ENCODE measurements around the gene IDI2. TPM values are rescaled to one million over a fixed set of nuclear protein-coding genes. Genes with fewer than 3 reads are reported as not detected.
"Not testable (repeated sequence)": the region's sequence is repeated elsewhere in the genome, so short reads cannot be mapped to it uniquely, and the experiment has no call there.

The IDI2 gene
- not detected for polyA plus RNA-seq (2013, experiment 1 of 2; ENCODE audit: insufficient read length)
- not detected for polyA plus RNA-seq (2013, experiment 2 of 2; ENCODE audit: insufficient read length)

DNA sequence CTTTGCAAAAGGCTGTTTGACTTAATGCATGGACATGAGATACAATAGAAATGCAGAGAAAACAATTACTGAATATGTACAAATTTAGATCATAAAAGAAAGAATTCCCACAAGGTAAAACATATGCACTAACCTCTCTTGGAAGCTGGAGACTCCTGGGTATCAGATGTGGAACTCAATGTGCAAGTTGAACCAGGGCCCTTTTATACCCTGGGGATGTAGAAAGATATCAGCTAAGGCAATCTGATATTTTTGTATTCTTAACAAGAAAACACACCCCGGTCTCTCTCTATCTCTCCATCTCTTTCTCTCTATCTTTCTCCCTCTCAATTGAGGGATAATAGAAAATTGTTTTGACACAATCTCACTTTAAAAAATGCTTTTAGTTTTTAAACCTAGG, at the start of gene IDI2:
Gene IDI2, minus strand, starts transcription at position 177 of the 400 bp plus-strand sequence. CDS start 1,136 bp downstream, outside the sequence.
- DNase-seq = no peak

GRCh38 chr10:1074748-1075308, 49.2 kb upstream of the IDI2 start:
- DNase-seq = no peak

DNA sequence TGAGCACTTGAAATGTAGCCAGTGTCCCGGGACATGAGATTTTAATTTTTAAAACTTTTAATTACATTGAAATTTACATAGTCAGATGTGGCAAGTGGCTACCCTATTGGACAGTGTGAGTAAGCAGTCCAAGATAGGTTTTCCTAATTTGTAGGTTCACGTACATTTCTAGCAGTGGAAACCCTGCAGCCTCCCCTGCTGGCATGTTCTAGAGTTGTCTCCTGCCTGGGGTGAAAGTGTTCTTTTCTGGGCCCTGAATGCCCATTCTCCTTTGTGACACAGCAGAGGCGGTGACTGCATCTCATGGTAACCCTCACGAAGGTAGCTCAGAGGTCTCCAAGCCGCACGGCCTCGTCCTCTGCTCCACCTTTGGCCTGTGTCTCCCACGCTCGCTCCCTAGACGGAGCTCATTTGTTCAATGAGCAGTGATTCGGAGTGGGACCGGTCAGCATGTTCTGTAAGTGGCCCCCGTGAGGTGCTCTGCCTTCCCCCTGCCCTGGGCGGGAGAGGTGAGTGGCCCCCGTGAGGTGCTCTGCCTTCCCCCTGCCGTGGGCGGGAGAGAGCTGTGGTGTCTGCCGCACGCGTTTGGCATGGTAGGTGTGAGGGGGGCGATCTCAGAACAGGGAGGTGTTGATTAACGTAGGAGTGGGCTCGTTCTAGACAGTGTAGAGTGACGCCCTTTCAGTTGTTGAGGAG, 48.5 kb upstream of the IDI2 start:
- DNase-seq = no peak

GRCh38 chr10:1070919-1071318, 45.3 kb upstream of the IDI2 start:
- peak; percentile 24 for DNase-seq

GRCh38 chr10:1068380-1069361, 43.0 kb upstream of the IDI2 start:
- no peak for DNase-seq

- not testable (repeated sequence) for DNase-seq
Observed at GRCh38 chr10:1066734-1067133, 41.1 kb upstream of the IDI2 start.

- no peak for DNase-seq
Observed at GRCh38 chr10:1064964-1065247, 39.2 kb upstream of the IDI2 start.

- DNase-seq = no peak
Observed at GRCh38 chr10:1063232-1063865, 37.7 kb upstream of the IDI2 start.

DNA sequence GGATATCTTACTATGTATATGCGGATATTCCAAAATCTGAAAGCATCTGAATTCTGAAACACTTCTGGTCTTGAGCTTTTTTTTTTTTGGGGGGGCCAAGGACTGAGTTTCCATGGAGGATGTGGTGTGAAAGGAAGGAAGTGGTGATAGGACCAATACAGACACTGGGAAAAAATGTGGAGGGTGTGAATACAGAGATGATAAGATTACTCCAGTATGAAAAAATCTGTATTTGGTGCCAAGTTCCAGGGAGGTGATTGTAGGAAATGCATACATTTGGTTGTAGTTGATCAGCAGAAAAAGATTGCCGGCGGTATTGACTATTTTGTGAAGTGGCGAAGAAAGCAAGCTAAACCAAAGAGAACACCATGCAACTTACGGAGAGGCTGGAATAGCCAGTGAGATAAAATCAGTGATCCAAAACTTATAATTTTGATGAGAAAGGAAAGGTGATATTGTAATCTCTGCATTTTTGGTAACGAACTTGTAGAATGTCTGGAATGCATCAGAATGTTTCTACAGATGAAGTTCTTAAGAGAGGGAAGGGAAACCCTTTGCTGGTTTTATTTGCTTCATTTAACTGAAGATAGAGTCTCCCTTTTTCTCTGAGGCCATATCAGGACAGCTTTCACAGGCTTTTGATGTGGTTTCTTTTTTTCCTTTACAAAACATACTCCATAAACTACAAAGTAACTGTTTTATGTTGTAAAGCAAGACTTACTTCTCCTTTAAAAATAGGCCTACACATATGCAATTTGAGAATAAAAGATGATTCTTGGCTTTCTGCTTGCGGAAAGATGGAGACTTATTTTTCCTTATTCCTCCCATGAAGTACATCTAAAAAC, 36.5 kb upstream of the IDI2 start:
- DNase-seq = peak; percentile 77

GRCh38 chr10:1059902-1060301, 34.2 kb upstream of the IDI2 start:
- DNase-seq = no peak

DNA sequence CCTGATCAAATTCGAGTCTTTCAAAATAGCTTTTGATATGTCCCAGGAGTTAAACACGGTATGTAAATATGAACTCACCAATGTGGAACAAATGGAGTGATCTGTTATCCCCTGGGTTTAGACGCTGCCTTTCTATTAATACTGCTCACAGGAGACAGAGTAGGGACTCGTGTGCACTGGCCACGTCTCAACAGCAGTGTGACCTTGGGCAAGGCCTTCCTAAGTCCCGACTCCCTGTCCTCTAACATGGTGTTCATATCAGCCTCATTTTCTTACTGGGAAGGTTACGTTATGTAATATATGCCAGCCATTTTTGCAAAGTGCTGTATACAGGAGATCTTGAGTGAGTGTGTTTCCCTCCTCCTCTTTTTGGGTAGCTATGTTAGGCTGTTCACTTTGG, 32.4 kb upstream of the IDI2 start:
- DNase-seq = no peak

DNA sequence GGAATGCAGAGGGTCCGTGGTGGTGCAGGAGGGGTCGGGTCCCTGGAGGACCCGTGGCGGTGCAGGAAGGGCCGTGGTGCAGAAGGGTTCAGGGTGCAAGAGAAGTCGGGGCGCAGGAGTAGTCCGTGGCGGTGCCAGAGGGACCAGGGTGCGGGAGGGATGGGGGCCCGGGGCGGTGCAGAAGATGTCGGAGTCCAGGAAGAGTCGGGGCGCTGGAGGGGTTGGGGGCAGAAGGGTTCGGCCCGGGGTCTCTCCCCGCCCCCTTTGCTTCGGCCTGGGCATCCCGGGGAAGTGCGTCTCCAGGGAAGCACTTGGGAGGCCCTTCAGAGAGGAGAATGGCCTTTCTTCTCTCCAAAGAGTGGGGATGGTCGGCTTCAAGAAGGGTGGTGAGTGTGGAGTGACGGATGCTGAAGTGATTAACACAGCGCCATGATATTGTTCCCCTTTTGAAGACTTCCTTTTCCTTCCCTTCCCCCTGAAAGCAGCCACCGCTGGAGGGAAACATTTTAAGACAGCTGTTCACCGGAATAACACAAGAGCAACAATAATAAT, 31.5 kb upstream of the IDI2 start:
- DNase-seq = peak; percentile 19

- peak; percentile 86 for DNase-seq
Observed at GRCh38 chr10:1056326-1057105, 30.9 kb upstream of the IDI2 start, which contains the start of gene WDR37. TSS of gene WDR37 (plus strand) at chr10:1056385. CDS start at chr10:1072156, 15,771 bp downstream.

- DNase-seq = no peak
Observed at GRCh38 chr10:1054684-1055083, 29.0 kb upstream of the IDI2 start.

DNA sequence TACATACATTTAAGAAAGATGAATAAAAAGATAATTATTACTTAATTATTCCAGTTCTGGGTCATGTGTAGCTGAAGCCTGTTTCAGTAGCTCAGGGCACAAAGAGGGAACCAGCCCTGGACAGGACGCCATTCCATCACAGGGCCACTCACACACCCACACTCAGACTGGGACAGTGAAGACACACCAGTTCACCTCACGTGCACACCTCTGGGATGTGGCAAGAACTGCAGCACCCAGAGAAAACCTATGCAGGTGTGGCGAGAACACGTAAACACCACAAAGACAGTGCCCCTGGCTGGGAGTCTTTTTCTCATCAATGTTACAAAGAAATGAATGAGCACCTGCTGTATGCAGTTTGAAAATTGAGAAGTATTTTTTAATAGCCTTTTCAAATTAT, 24.9 kb upstream of the IDI2 start:
- no peak for DNase-seq

DNA sequence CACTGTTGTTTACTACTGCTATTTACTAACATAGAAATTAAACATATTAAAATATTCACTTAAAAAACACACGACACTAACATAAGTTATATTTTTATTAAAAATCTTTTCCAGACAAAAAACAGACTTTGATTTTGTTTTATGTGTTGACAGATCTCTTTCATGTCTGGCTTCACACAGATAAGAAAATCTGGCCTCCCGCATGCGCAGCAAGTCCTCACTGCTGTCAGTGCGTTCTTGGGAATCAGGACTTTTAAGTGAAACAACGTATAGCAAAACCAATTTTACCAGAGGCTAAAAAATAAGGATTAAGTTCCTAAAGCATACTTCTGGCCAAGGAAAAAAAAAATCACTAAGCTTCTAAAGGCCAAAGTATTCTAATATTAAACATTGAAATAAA, 24.5 kb upstream of the IDI2 start:
- peak; percentile 20 for DNase-seq

DNA sequence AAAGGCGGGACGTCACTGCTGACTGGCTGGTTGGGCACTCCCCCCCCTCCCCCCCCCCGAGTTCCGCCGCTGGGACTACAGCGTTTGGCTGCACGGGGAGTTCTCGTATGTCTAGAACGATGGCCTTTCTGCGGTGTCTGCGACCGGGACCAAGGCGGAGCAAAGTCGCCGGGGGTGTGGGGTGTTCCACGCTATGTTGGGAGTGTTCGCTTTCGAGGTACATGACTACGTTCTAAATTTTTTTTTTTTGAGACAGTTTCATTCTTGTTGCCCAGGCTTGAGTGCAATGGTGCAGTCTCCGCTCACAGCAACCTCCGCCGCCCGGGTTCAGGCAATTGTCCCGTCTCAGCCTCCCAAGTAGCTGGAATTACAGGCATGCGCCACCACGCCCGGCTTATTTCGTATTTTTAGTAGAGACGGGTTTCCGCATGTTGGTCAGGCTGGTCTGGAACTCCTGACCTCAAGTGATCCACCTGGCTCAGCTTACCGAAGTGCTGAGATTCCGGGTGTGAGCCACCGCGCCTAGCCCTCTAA, 23.8 kb upstream of the IDI2 start:
- DNase-seq = no peak

- DNase-seq = peak; percentile 99
Observed at GRCh38 chr10:1048732-1049424, 23.2 kb upstream of the IDI2 start, which contains the start of gene IDI1. TSS of gene IDI1 (minus strand) at chr10:1049119. CDS start at chr10:1049003, 116 bp downstream.

GRCh38 chr10:1048349-1048731, 22.7 kb upstream of the IDI2 start:
- DNase-seq = no peak

- peak; percentile 24 for DNase-seq
Observed at GRCh38 chr10:1047937-1048336, 22.3 kb upstream of the IDI2 start.

Measured in fibroblast of skin of back (primary cell).